ENCODE measurements around the gene CNTNAP2. TPM values are rescaled to one million over a fixed set of nuclear protein-coding genes. Genes with fewer than 3 reads are reported as not detected.

Gene CNTNAP2
- total RNA-seq, 1 experiment from 2014 or later = 64.5 TPM

- no peak overlapping the region for H3K56ac ChIP-seq (ENCODE audit: insufficient read length, low read depth, low read length)
Observed at GRCh38 chr7:147804032-147804431, 1687.4 kb downstream of the CNTNAP2 start.

More at GRCh38 chr7:147804032-147804431, 1687.4 kb downstream of the CNTNAP2 start:
- H3K4me2 ChIP-seq (ENCODE audit: insufficient read depth, insufficient read length, low read length) = no peak overlapping the region
- H2AFZ ChIP-seq (ENCODE audit: low read length) = no peak overlapping the region
- no peak overlapping the region for H4K8ac ChIP-seq (replicated peaks; ENCODE audit: insufficient read length, low read depth, low read length)
- no peak overlapping the region for H2BK15ac ChIP-seq (ENCODE audit: low read depth, low read length)
- no peaks in the 10 kb centered on the region for H3K27me3 Mint-ChIP-seq (ENCODE audit: low read depth)
- H3K23ac ChIP-seq (ENCODE audit: insufficient read length, low read depth, low read length) = no peak overlapping the region
- H3K9ac ChIP-seq (ENCODE audit: extremely low read depth, insufficient read length, low read length) = no peak overlapping the region
- no peak overlapping the region for H2BK20ac ChIP-seq (ENCODE audit: low read depth, low read length, poor library complexity, severe bottlenecking)
- H2AK5ac ChIP-seq (ENCODE audit: insufficient read length, low read length) = no peak overlapping the region
- H4K5ac ChIP-seq (ENCODE audit: insufficient read length, low read depth, low read length) = no peak overlapping the region
- H3K9me3 Mint-ChIP-seq = peaks cover 0 to 12% of the 10 kb centered on the region in 2 experiments; a peak in 2 of 5 replicates
- peaks cover 0 to 8% (median 1%) of the 10 kb centered on the region in 3 experiments; a peak in 3 of 7 replicates for H3K36me3 Mint-ChIP-seq (ENCODE audit: insufficient read depth in 1 of 3, low read depth in 3 of 3)
- H3K4me3 Mint-ChIP-seq = no peak overlapping the region
- H3K4ac ChIP-seq (ENCODE audit: low read depth, low read length) = no peak overlapping the region
- DNase-seq = no peak
- H3K23me2 ChIP-seq (ENCODE audit: insufficient read length, low read depth, low read length, poor library complexity, severe bottlenecking) = no peaks in the 10 kb centered on the region
- H3K27ac ChIP-seq (ENCODE audit: insufficient read length, low read depth, low read length) = no peak overlapping the region
- H3K9me3 ChIP-seq (ENCODE audit: control insufficient read depth, low read depth, low read length) = no peaks in the 10 kb centered on the region
- H2BK5ac ChIP-seq (ENCODE audit: insufficient read length, low read length) = no peak overlapping the region
- no peak overlapping the region for H3T11ph ChIP-seq (ENCODE audit: low read length)
- H3K4me1 Mint-ChIP-seq = no peaks in the 10 kb centered on the region
- no peak overlapping the region for H3K14ac ChIP-seq (ENCODE audit: insufficient read depth, low read length)
- no peak overlapping the region for H3K27ac Mint-ChIP-seq
- no peak overlapping the region for H3K18ac ChIP-seq (ENCODE audit: insufficient read length, low read depth, low read length)
- H2BK120ac ChIP-seq (ENCODE audit: low read depth, low read length, poor library complexity, severe bottlenecking) = no peak overlapping the region
- H3K79me1 ChIP-seq (ENCODE audit: insufficient read depth, low read depth, low read length, poor library complexity, severe bottlenecking) = no peaks in the 10 kb centered on the region
- no peaks in the 10 kb centered on the region for H3K27me3 ChIP-seq (ENCODE audit: insufficient read depth, low read length)
- no peaks in the 10 kb centered on the region for H3K79me2 ChIP-seq (ENCODE audit: insufficient read depth, low read length)
- TF ChIP-seq CTCF (conservative IDR thresholded peaks at IDR 0.05) = no peak
- no peaks in the 10 kb centered on the region for H4K20me1 ChIP-seq (ENCODE audit: control insufficient read depth, insufficient read depth, insufficient read length)
- no peak overlapping the region for H2BK12ac ChIP-seq (ENCODE audit: insufficient read length, low read depth, low read length)
- no peak overlapping the region for H4K91ac ChIP-seq (ENCODE audit: insufficient read length, low read depth, low read length)
- H3K4me1 ChIP-seq (ENCODE audit: insufficient read depth, low read length) = no peaks in the 10 kb centered on the region
